Stimulated activated CD4-positive, alpha-beta T cell treated with anti-CD3 and anti-CD28 coated beads, Interleukin-4, amount 100 ng/mL, for 24 hours (primary cell): ENCODE results near the gene AGAP1.

Experiments
- DNase-seq: peaks from one replicate; pipeline ENCODE4 v3.0.0-alpha.2; 2020

AGAP1 gene

GRCh38 chr2:236170590-236171165 is 676.8 kb downstream of the AGAP1 start:
- no peak for DNase-seq

- no peak for DNase-seq
Measured at GRCh38 chr2:236171181-236171679, 677.4 kb downstream of the AGAP1 start.

- DNase-seq = no peak
Measured at GRCh38 chr2:236171680-236172254, 677.9 kb downstream of the AGAP1 start.

- DNase-seq = no peak
Measured at GRCh38 chr2:236172255-236173035, 678.6 kb downstream of the AGAP1 start.

GRCh38 chr2:236173036-236173728 is 679.3 kb downstream of the AGAP1 start:
- DNase-seq = no peak

- no peak for DNase-seq
Measured at GRCh38 chr2:236173729-236174607, 680.1 kb downstream of the AGAP1 start.

- DNase-seq = no peak
Measured at GRCh38 chr2:236175548-236176150, 681.8 kb downstream of the AGAP1 start.

- no peak for DNase-seq
Measured at GRCh38 chr2:236176417-236176816, 682.6 kb downstream of the AGAP1 start.

- DNase-seq = no peak
Measured at GRCh38 chr2:236176951-236177350, 683.1 kb downstream of the AGAP1 start.

GRCh38 chr2:236177604-236177966 is 683.7 kb downstream of the AGAP1 start:
- peak; percentile 27 for DNase-seq

GRCh38 chr2:236177967-236178889 is 684.4 kb downstream of the AGAP1 start:
- DNase-seq = peak; percentile 20

- no peak for DNase-seq
Measured at GRCh38 chr2:236178890-236179235, 685.0 kb downstream of the AGAP1 start.

- no peak for DNase-seq
Measured at GRCh38 chr2:236179236-236180075, 685.6 kb downstream of the AGAP1 start.

GRCh38 chr2:236180076-236180816 is 686.4 kb downstream of the AGAP1 start:
- no peak for DNase-seq

GRCh38 chr2:236180831-236181453 is 687.1 kb downstream of the AGAP1 start:
- peak; percentile 16 for DNase-seq
